Esophagus muscularis mucosa (tissue), 4 donors: ENCODE data around the gene AUH. TPM values are rescaled to one million over a fixed set of nuclear protein-coding genes. Genes with fewer than 3 reads are reported as not detected.

Experiments
- DNase-seq: peaks from one replicate; pipeline ENCODE4 v3.0.0-alpha.2; 2017; ENCODE audit errors: extremely low spot score
- H3K27ac ChIP-seq, 4 donors: fragments of 200-600 bp; sonication (generic); replicated peaks in 1 of 4; 1 replicate in 3 of 4; 2 replicates in 1 of 4; pipeline ENCODE4 v1.5.1; 2016 to 2019; ENCODE audit warnings: mild to moderate bottlenecking in 1 of 4
- H3K27me3 ChIP-seq, 4 donors: fragments of 200-600 bp; sonication (generic); one replicate each; pipeline versions ENCODE4 v1.5.1 to v1.6.0; 2016 to 2019
- H3K36me3 ChIP-seq, 4 donors: fragments of 200-600 bp; sonication (generic); one replicate each; pipeline ENCODE4 v1.5.1; 2016 to 2019
- H3K4me1 ChIP-seq, 4 donors: fragments of 200-600 bp; sonication (generic); one replicate each; pipeline ENCODE4 v1.5.1; 2016 to 2019
- H3K4me3 ChIP-seq, 4 donors: fragments of 200-600 bp; sonication (generic); 1 replicate in 2 of 4; 2 replicates in 2 of 4; pipeline ENCODE4 v1.5.1; 2016 to 2019; ENCODE audit warnings: mild to moderate bottlenecking in 4 of 4, moderate library complexity in 1 of 4
- H3K9me3 ChIP-seq, 4 donors: fragments of 200-600 bp; sonication (generic); 1 replicate in 3 of 4; 2 replicates in 1 of 4; pipeline ENCODE4 v1.5.1; 2016 to 2019
- EP300 ChIP-seq: sonication (generic); formaldehyde crosslinking; IDR thresholded peaks from one replicate; pipeline ENCODE4 v1.6.1; 2017; ENCODE audit warnings: antibody characterized with exemption
- POLR2A ChIP-seq: fragments of 450-650 bp; IDR thresholded peaks from one replicate; pipeline ENCODE4 v1.6.1; 2017; ENCODE audit warnings: antibody characterized with exemption, moderate library complexity, mild to moderate bottlenecking, low read depth
- POLR2AphosphoS5 ChIP-seq, 2 donors: sonication (generic); formaldehyde crosslinking; IDR thresholded peaks; one replicate each; pipeline ENCODE4 v1.6.1; 2017; ENCODE audit warnings: antibody characterized with exemption in 2 of 2
- WGBS: methylation state at CpG from one replicate; pipeline ENCODE4 v1.1.5; 2018; 5-methylcytosine and 5-hydroxymethylcytosine counted together
- intact Hi-C: fragments of 100-400 bp; cut with DNase I; formaldehyde crosslinking; loops from one replicate; pipeline ENCODE4 v1.15.1; 2023
- total RNA-seq, 4 donors: library from RNA; depleted of rRNA; stranded (reverse); fragments of >200 nt; gene quantifications; one replicate each; pipeline versions ENCODE4 v1.1.0 to v1.2.1, GENCODE V29; 2016
- TF ChIP-seq, protein P1 (sequence below), 3 experiments: fragments of 200-600 bp in 2 of 3; fragments of 450-650 bp in 1 of 3; sonication (generic) in 2 of 3; IDR thresholded peaks; one replicate each; pipeline ENCODE4 v1.5.1; 2017 to 2019; ENCODE audit warnings: antibody characterized with exemption in 3 of 3, mild to moderate bottlenecking in 2 of 3, moderate library complexity in 1 of 3

Gene AUH
- total RNA-seq, 4 donors from 2014 or later: 17.7 to 29.9 (median 22.3) TPM

DNA sequence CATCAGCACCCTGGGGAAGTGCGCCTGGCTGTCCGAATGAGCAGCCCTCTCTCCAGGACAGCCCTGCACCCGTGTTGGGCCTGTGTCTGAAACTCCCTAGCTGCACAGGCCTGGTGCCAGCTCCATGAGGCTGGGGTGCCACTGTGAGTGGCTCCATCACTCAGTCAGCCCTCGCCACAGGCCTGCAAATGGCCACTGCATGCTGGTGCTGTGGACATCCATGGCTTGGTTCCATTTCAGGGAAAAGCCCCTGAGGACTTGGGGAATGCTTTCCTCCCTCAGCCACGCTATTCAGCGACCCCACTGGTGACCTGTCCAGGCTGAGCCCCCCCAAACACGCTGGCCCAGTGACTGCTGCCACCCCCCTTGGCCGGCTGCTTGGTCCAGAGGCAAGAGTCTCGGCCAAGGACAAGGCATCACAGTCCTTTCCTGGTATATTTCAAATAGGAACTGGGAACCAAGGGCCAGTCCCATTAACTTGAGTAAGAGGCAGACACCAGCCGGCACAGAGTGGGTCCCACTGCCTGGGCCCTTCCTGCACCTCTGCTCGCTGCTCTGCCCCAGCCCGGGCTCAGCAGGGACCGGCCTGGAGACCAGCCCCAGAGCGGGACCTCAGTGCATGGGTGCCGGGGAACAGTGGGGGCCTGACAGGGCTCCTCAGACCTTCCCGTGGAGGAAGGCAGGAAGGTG is 181.3 kb downstream of the AUH start:
- TF ChIP-seq, protein P1, sequence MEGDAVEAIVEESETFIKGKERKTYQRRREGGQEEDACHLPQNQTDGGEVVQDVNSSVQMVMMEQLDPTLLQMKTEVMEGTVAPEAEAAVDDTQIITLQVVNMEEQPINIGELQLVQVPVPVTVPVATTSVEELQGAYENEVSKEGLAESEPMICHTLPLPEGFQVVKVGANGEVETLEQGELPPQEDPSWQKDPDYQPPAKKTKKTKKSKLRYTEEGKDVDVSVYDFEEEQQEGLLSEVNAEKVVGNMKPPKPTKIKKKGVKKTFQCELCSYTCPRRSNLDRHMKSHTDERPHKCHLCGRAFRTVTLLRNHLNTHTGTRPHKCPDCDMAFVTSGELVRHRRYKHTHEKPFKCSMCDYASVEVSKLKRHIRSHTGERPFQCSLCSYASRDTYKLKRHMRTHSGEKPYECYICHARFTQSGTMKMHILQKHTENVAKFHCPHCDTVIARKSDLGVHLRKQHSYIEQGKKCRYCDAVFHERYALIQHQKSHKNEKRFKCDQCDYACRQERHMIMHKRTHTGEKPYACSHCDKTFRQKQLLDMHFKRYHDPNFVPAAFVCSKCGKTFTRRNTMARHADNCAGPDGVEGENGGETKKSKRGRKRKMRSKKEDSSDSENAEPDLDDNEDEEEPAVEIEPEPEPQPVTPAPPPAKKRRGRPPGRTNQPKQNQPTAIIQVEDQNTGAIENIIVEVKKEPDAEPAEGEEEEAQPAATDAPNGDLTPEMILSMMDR (IDR thresholded peaks at IDR 0.05): no peak
- TF ChIP-seq POLR2AphosphoS5 (IDR thresholded peaks at IDR 0.05) (no peak), POLR2A (no peak), EP300 (no peak)

DNA sequence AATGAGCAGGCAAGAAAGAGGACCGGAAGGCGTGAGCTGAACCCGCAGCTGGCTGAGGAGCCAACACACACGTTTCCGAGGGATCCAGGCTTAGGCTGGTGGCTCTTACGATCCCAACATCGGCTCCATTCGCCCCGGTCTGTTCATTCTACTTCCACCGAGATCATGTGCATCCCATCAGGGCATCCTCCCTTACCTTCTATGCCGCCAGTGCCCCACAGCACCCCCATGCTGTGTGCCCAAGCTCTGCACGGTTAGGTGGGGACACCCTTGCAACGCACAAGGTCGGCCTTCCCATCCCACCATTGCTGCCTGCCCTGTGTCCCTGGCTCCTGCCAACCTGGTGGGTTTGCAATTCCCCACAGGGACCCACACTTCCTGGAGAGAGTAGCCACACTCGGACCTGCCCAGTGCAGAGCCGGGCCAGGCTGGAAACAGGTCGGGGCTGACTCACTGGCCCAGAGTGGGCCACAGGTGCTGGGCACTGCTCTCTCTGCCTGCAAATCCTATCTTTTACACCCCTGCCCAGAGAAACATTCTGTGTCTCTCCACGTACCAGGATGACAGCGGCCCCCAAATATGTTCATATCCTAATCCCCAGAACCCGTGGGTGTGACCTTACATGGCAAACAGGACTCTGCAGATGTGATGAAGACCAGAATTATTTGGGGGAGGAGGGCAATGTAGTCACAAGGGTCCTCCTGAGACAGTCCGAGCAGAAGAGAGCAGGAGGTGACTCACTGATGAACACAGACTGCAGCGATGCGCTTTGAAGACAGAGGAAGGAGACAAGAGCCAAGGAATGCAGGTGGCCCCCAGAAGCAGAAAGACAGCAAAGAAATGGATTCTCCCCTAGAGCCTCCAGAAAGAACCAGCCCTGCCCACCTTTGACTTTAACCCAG is 182.2 kb downstream of the AUH start:
- no peak for TF ChIP-seq EP300
- no peak for TF ChIP-seq POLR2AphosphoS5 (IDR thresholded peaks at IDR 0.05)
- TF ChIP-seq, protein P1 (IDR thresholded peaks at IDR 0.05): no peak
- no peak for TF ChIP-seq POLR2A
- no peaks in the 10 kb centered on the region for H3K27me3 ChIP-seq
- H3K4me1 ChIP-seq: no peaks in the 10 kb centered on the region
- H3K36me3 ChIP-seq: no peaks in the 10 kb centered on the region
- H3K27ac ChIP-seq: no peak overlapping the region
- no peaks in the 10 kb centered on the region for H3K9me3 ChIP-seq
- DNase-seq: peak; percentile 80
- H3K4me3 ChIP-seq: no peak overlapping the region
- WGBS: 88% methylated on average over 22 of the region's 23 CpGs
- intact Hi-C loops: no loop called here

More for the DNA sequence above, 181.3 kb downstream of the AUH start:
- Histone ChIP-seq H3K36me3 (no peaks in the 10 kb centered on the region), H3K4me1 (no peaks in the 10 kb centered on the region), H3K27me3 (no peaks in the 10 kb centered on the region), H3K27ac (no peak overlapping the region), H3K4me3 (no peak overlapping the region), H3K9me3 (no peaks in the 10 kb centered on the region)
- WGBS: 93% methylated on average over 15 of the region's 16 CpGs
- intact Hi-C loops: no loop called here
- DNase-seq: peak; percentile 79

DNA sequence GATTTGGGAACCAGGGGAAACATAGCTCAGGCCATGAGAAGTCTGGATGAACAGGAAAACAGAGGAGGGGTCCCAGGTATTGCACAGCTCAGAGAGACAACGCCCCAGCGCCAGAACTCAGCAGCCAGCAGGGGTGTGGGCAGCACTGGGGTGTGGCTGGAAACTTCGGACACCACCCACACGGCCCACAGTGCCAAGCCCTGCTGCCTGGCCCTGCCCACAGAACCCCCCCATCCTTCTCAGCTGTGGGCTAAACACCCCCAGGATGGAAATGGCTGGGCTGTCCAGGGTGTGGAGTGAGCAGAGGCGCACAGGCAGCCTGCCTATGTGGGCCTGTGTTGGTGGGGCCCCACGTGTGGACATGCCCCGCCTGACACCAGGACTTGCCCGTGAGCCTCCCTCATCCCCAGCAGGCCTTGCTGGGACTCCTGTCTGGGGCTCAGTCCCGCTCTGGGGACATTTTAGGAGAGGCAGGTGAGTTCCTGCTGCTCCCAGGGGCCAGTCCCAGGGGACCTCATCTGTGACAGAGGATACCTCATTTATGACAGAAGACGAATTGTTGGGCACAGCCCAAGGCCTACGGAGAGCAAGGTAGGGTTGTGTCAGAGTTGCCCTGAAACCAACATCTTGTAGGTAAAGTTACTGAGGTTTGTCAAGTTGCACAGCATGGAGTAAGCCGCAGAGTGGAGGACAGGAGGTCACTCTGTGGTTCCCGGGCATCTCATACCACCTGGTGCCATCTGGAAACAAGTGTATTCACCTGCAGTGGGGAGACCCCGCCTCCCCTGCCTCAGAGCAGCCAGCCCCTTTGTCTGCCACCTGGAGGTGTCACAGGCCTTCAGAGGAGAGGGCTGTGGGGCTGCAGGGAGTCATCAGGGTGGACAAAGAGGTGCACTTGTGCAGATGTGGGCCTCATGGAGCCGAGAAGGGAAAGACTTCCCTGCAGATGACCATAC is 183.2 kb downstream of the AUH start:
- TF ChIP-seq POLR2A (no peak), EP300 (no peak), POLR2AphosphoS5 (IDR thresholded peaks at IDR 0.05) (no peak)
- TF ChIP-seq, protein P1 (IDR thresholded peaks at IDR 0.05): no peak
- H3K27me3 ChIP-seq: no peaks in the 10 kb centered on the region
- 98% methylated on average over 9 of the region's 15 CpGs for WGBS
- no peaks in the 10 kb centered on the region for H3K4me1 ChIP-seq
- H3K27ac ChIP-seq: no peak overlapping the region
- peak; percentile 84 for DNase-seq
- no peak overlapping the region for H3K4me3 ChIP-seq
- intact Hi-C loops: no loop called here
- H3K36me3 ChIP-seq: no peaks in the 10 kb centered on the region
- H3K9me3 ChIP-seq: no peaks in the 10 kb centered on the region

DNA sequence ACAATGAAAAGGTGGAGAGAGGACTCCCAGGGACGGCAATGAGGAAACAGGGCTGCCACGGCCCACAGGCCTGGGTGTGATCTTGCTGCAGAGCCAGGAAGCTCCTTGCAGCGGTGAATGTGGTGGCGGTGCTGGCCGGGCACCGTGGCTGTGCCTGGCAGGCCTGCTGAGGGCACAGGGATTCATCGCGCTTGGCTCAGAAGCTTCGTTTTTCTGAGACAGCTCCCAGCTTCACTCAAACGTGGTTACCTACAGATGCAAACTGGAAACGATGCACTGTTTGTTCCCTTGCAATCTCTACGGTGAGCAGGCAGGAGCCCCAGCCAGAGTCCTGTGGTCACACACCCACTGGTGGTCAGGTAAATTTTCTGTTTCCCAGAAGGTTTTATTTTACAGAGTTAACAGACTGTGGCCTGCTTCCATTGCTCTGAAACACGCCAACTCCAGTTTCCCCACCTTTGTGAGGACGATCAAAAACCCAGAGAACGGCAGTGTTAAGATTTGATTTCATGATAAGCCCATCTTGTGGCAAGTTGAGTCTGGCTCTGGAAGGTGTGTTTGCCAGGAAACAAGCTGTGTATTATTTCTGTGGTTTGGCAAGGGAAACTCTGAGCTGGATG is 183.9 kb downstream of the AUH start:
- H3K27ac ChIP-seq: no peak overlapping the region
- H3K27me3 ChIP-seq: no peaks in the 10 kb centered on the region
- H3K9me3 ChIP-seq: no peaks in the 10 kb centered on the region
- H3K36me3 ChIP-seq: no peaks in the 10 kb centered on the region
- intact Hi-C loops: no loop called here
- TF ChIP-seq POLR2A: no peak
- TF ChIP-seq POLR2AphosphoS5 (IDR thresholded peaks at IDR 0.05): no peak
- TF ChIP-seq, protein P1 (IDR thresholded peaks at IDR 0.05): no peak
- no peak for TF ChIP-seq EP300
- H3K4me1 ChIP-seq: no peaks in the 10 kb centered on the region
- H3K4me3 ChIP-seq: no peak overlapping the region
- 81% methylated on average over 15 of the region's 15 CpGs for WGBS
- DNase-seq: peak; percentile 85
